Stimulated activated CD4-positive, alpha-beta T cell treated with anti-CD3 and anti-CD28 coated beads, TNF-alpha, amount 100 ng/mL, for 48 hours (primary cell): Measurements from ENCODE around the gene CTNNA1.
"Not testable (repeated sequence)": the region's sequence is repeated elsewhere in the genome, so short reads cannot be mapped to it uniquely, and the experiment has no call there.

Experiments used
- DNase-seq, 3 donors: peaks; one replicate each; pipeline ENCODE4 v3.0.0-alpha.2; 2020; ENCODE audit warnings: low read depth in 3 of 3

The CTNNA1 gene

GRCh38 chr5:138810861-138811260 lies 57.6 kb downstream of the CTNNA1 start:
- not testable (repeated sequence) for DNase-seq

DNA sequence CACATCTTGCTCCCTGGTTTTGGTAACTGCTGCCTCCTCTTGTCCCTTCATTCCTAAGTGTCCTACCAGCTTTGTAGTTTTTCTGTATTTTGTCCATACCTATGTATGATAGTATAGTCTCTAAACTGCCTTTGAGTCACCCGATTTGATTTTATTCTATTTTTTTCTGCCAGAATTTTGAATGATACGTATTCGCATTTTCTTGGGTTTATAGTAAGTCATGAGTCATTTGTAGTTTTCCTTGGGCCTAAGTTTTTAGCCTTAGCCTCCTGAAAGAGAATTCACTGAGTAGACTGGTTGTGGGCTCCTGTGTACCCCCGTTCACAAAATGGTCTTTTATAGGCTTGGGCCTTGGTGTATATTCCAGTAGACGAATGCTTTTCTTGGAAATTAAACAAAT lies 62.3 kb downstream of the CTNNA1 start:
- DNase-seq: no peak

GRCh38 chr5:138817241-138817640 lies 64.0 kb downstream of the CTNNA1 start:
- no peak for DNase-seq

GRCh38 chr5:138819081-138819480 lies 65.9 kb downstream of the CTNNA1 start:
- DNase-seq: no peak

DNA sequence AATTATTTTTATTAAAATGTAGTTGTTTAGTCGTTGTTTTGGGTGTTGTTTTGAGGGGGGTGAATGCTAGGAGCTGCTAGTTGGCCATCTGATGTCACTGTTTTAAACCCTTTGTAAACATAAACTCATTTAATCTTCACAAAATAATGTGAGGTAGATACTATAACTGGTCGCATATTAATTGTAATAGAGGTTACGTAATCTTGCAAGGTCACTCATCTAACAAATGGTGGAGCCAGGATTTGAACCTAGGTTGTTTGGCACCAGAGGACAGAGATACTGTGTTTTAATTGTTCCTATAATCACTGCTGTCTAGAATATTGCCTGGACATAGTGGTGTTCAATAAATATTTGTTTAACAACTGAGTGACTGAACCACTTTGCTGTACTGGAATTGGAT lies 67.5 kb downstream of the CTNNA1 start:
- DNase-seq: no peak

GRCh38 chr5:138824516-138824915 lies 71.3 kb downstream of the CTNNA1 start:
- no peak for DNase-seq

GRCh38 chr5:138824924-138825863 lies 72.0 kb downstream of the CTNNA1 start:
- DNase-seq: no peak

DNA sequence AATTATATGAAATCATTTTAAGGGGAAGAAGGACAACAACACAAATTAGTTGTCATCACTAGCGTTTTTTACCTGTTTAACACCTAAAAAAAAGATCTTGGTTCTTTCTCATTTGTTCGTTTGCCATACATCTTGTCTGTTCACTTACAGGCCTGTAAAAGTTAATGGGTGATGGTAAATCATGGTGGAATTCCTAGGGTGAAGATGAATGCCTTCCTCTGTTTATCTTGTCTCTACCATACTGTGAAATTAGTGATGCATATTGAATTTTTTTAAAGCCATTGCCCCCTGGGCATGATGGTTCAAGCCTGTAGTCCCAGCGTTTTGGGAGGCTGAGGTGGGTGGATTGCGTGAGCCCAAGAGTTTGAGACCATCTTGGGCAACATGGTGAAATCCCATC lies 75.3 kb downstream of the CTNNA1 start:
- no peak for DNase-seq

DNA sequence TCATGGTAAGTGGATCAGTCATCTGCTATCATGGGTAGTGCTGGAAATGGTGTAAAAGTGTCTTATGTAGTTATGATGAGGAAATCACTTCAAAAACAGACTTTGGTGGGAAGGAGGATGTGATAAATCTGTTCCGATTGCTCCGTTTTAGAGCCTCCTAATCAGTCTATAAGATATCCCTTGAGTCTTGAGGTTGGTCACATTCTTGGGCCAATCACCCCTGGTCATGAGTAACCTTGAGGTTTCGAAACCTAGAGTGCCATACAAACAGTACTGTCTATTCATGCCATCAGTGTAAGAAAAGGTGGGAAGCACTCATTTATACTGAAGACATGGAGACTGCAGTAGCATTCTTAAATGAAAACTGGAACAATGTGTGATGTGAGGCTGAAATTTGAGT lies 76.1 kb downstream of the CTNNA1 start:
- DNase-seq: no peak

DNA sequence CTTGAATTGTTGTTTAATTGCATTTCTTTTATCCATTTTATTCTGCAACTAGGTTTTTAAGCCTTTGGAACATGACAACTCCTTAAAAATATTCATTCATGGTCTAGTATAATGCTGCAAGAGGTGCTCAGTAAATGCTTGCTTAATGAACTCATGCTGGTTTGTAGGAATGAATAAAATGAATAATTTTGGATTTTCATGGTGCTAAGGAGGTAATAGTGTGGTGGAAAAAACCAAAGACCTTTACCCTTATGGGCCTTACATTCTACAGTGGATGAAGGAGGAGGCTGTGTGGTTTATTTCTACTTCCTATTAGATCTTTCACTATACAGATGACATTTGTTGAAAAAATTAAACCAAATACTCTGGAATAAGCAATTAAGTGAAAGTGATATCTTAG lies 78.5 kb downstream of the CTNNA1 start:
- no peak for DNase-seq

DNA sequence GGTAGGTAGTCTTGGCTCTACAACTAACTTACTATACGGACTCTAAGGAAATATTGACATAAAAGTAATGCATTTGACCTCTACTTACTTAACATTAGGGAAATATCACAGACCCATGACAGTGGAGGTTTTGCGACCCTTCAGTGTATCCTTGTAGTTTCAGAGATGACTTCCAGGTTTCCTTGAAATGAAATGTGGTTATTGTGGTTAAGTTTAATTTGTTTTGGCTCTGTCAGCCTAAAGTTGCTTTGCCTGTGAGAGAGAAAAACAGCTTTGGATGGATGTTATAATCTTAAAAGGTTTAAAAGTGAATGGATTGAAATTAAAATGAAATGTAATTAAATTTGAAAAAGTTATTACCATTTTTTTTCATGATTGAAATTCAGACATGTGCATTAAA lies 79.0 kb downstream of the CTNNA1 start:
- DNase-seq: no peak

GRCh38 chr5:138833080-138833479 lies 79.9 kb downstream of the CTNNA1 start:
- DNase-seq: no peak

DNA sequence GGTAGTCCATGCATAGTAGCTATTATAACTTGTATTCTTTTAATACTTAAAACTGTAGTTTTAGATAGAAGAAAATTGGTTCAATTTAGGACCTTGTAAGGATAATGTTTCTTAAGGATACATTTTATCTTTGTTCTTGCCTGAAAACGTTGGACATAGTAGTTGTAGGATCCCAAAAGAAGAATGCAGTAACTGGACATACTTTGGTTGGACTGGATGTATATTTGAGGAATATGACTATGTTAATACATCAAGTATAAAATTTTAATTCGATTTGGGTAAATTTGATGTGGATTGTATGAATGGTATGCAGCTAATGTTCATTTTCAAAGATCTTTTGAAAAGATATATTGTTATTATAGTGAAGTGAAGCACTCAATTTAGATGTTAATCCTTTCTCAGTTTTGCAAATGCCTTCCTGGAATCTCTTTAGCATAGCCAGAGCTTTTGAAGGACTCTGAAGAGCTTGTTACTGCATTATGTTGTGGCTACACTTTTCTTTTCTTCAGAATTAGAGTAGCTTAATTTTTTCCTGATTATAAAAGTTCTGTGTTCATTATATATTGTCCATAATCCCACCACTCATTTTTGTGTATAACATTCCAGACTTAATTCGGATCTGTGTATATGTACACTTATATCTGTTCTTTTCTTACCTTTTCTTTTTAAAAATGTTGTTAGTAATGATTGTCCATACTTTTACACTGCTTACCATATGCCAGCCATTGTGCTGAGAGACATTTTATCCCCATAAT lies 80.7 kb downstream of the CTNNA1 start:
- DNase-seq: no peak

DNA sequence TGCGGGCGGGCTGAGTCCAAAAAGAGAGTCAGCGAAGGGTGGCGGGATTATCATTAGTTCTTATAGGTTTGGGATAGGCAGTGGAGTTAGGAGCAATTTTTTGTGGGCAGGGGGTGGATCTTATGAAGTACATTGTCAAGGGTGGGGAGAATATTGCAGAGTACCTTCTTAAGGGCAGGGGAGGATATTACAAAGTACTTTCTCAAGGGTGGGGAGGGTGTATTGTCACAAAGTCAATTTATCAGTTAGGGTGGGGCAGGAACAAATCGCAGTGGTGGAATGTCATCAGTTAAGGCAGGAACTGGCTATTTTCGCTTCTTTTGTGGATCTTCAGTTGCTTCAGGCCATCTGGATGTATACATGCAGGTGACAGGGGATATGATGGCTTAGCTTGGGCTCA lies 81.6 kb downstream of the CTNNA1 start:
- DNase-seq: not testable (repeated sequence)

GRCh38 chr5:138837160-138837559 lies 83.9 kb downstream of the CTNNA1 start:
- DNase-seq: no peak

DNA sequence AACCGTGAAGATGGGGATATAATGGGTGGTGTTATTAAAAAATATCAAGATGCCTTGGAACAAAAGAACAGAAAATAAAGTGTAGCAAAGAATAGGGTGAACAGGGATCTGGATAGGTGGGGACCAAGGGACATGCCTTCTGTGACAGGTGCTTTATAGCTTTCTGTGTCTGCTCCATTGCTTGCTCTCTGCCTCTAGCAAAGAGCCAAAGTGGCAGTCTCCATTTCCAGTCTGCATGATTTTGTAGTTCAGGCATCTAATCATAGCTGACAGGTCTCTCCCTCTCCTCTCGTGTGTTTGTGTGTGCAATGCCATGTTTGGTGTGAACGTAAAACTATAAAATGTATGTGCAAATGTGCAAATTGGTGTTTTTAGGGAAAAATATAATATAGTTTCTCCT lies 86.9 kb downstream of the CTNNA1 start:
- DNase-seq: no peak

DNA sequence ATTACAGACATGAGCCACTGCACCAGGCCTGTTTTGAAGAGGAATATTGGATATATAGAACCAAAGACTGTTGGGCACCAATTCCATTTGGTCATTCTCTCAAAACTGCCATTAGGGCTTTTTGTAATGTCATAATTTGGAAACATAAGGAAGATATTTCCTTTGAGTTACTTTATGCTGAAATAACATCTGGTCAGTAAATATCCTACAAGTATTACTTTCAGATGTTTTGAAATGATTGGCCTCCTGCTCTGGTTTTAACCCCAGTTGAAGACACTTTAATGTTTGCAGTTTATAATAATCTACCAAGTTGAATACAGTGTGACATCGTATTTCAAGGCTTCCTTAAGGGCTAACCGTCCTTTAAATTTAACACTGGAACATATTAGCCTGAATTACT lies 88.3 kb downstream of the CTNNA1 start:
- no peak for DNase-seq

- DNase-seq: no peak
These were observed 90.3 kb downstream of the CTNNA1 start for GRCh38 chr5:138843316-138844124.

GRCh38 chr5:138844125-138844461 lies 90.9 kb downstream of the CTNNA1 start:
- no peak for DNase-seq

- no peak for DNase-seq
These were observed 91.7 kb downstream of the CTNNA1 start for GRCh38 chr5:138844812-138845513.

- DNase-seq: no peak
These were observed 96.2 kb downstream of the CTNNA1 start for GRCh38 chr5:138849439-138849838.

DNA sequence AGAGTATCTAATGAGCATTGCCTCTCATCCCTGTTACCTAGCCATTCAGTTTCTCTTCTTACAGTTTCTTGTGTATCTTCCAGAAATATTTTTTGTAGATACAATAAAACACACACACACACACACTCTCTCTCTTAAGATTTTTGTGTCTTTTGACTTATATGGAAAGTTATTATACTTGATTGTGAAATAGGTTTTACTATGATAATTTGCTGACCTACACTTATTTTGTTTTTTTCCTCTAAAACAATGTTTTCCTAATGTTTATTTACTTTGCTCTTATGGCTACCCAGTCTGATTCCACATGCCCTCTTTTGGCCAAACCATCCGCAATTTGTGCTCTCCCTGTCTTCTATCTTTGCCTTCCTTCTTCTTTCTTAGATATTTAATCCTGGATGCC lies 96.7 kb downstream of the CTNNA1 start:
- DNase-seq: no peak
